ENCODE data around the gene DACT2. TPM values are rescaled to one million over a fixed set of nuclear protein-coding genes. Genes with fewer than 3 reads are reported as not detected.

Gene DACT2
- total and polyA plus RNA-seq, 10 of the 15 experiments (the other 5 are each of a cell fraction or from before 2014, with no cell fraction given) = not detected

DNA sequence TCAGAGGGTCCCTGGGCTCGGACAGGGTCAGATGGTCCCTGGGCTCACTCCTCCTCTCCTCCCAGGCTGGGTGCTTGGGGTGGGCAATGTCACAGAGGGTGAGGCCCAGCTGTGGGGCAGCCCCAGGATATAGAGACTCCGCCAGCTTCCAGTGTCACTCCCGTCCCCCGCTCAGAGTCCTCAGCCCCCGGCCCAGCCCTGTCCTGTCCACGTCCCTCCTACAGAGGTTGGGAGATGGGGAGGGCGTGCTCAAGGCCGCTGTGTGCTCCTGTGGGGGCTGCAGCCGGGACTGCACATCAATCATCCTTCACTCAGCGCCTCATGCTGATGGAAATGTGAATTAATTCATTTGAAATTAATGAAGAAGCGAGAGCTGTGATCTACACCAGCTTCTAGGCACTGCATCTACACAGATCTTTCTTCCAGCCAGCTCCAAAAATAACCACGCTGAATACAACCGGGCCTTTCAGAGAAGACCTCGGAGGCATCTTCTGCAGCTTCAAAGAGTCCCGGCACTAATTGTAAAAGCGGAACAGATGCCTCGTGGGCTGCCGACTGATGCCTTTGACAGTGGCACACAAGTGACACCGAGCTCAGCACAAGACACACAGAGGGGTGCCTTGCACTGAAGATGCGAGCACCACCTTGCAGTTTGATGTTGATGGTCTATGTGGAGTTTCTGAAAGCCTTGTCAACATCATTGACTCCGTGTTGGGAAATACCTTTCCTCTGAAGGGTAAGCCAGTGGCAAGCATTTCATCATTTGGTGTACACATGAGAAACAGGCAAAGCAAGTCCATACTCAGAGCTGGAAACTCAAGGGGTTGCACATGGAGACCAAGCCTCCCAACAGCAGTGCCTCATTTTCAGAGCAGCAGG lies 39.3 kb downstream of the DACT2 start (continued):
- TF ChIP-seq ZNF384 (IDR thresholded peaks at IDR 0.05; ENCODE audit: borderline replicate concordance, low read depth, low read length) (no peak), MEF2B (IDR thresholded peaks at IDR 0.05; ENCODE audit: partially characterized antibody, poor library complexity, severe bottlenecking) (no peak), HDAC6 (IDR thresholded peaks at IDR 0.05; ENCODE audit: unreplicated experiment) (no peak), ZSCAN29 (IDR thresholded peaks at IDR 0.05) (no peak), FOS (IDR thresholded peaks at IDR 0.05; ENCODE audit: borderline replicate concordance, extremely low read depth, insufficient read length) (no peak), HDAC2 (IDR thresholded peaks at IDR 0.05) (no peak)
- TF ChIP-seq, protein P1, sequence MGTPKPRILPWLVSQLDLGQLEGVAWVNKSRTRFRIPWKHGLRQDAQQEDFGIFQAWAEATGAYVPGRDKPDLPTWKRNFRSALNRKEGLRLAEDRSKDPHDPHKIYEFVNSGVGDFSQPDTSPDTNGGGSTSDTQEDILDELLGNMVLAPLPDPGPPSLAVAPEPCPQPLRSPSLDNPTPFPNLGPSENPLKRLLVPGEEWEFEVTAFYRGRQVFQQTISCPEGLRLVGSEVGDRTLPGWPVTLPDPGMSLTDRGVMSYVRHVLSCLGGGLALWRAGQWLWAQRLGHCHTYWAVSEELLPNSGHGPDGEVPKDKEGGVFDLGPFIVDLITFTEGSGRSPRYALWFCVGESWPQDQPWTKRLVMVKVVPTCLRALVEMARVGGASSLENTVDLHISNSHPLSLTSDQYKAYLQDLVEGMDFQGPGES (IDR thresholded peaks at IDR 0.05) = no peak

DNA sequence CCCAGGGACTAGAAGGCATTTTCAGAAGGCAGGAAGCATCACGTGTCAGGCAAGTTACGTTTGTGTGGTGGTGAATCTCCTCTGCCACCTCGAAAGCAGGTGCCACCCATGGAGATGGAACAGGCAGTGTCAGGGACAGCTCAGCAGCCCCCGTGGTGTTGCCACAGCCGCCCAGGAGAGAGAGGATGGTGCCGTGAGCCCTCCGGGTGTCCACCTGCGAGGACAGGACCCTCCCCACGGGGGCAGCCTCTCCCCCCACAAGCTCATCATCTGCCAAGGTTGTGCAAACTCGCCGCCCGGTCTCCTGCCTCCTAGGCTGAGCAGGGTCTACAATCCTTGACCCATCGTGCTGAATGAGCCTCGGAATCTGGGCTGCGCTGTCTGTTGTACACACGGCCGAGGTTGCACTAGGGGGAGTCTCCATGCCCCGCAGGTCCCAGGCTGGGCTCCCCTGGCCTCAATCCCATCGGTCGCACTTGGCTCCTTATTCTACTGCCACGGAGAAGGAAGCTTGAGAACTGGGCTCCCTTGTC lies 40.1 kb downstream of the DACT2 start:
- Histone ChIP-seq H3K27ac (ENCODE audit: control insufficient read depth, insufficient read depth) (no peak overlapping the region), H2AFZ (ENCODE audit: control insufficient read depth, low read depth, low read length) (no peak overlapping the region), H3K4me1 (ENCODE audit: control insufficient read depth, insufficient read depth, low read length) (no peaks in the 10 kb centered on the region), H3K9me3 (replicated peaks; ENCODE audit: control insufficient read depth, insufficient read depth, low read length) (no peaks in the 10 kb centered on the region; the same call in 2 of the 3 replicates), H3K9ac (ENCODE audit: control insufficient read depth, insufficient read depth, low read length) (no peak overlapping the region), H3K79me2 (ENCODE audit: control insufficient read depth, insufficient read depth, low read length) (no peaks in the 10 kb centered on the region), H3K4me2 (ENCODE audit: control insufficient read depth, insufficient read depth) (no peak overlapping the region), H3K4me3 (no peak overlapping the region), H3K27me3 (replicated peaks in 1 of 2; ENCODE audit: control insufficient read depth in 2 of 2, insufficient read depth in 2 of 2, low read length in 1 of 2) (no peaks in the 10 kb centered on the region), H4K20me1 (ENCODE audit: control insufficient read depth, insufficient read depth) (no peaks in the 10 kb centered on the region), H3K36me3 (ENCODE audit: control insufficient read depth in 2 of 2, insufficient read depth in 2 of 2, low read length in 1 of 2) (no peaks in the 10 kb centered on the region)
- SMC1A ChIA-PET (ENCODE audit: uncharacterized antibody, unreplicated experiment) = no interaction called here
- RAD21 ChIA-PET (ENCODE audit: unreplicated experiment) = no interaction called here
- no TSS peak for BruUV-seq (replicated peaks)
- WGBS (ENCODE audit: insufficient coverage, insufficient replicate concordance, low lambda C conversion rate, missing lambda C conversion rate) = 37% methylated on average over 21 of the region's 21 CpGs
- DNase-seq (ENCODE audit: low read depth, low spot score) (no peak), ATAC-seq (no peak), FAIRE-seq (no peak)
- CTCF ChIA-PET = no interaction called here
- intact Hi-C loops (cut with micrococcal nuclease; ENCODE audit: unreplicated experiment) (no loop called here), in situ Hi-C loops (cut with MboI) (no loop called here)
- POLR2A ChIA-PET = no interaction called here
- TF ChIP-seq CHD4 (IDR thresholded peaks at IDR 0.05) (no peak), NR2F1 (conservative IDR thresholded peaks at IDR 0.05) (no peak), SIN3A (IDR thresholded peaks at IDR 0.05; ENCODE audit: low read depth, low read length) (no peak), FOXM1 (IDR thresholded peaks at IDR 0.05; ENCODE audit: low read depth, low read length) (no peak), BRCA1 (IDR thresholded peaks at IDR 0.05; ENCODE audit: low read depth, low read length) (no peak), ATF7 (IDR thresholded peaks at IDR 0.05; ENCODE audit: low read depth) (no peak), BHLHE40 (IDR thresholded peaks at IDR 0.05; ENCODE audit: borderline replicate concordance in 1 of 2, low read depth in 2 of 2, low read length in 1 of 2) (no peak)
- TF ChIP-seq, protein P2, sequence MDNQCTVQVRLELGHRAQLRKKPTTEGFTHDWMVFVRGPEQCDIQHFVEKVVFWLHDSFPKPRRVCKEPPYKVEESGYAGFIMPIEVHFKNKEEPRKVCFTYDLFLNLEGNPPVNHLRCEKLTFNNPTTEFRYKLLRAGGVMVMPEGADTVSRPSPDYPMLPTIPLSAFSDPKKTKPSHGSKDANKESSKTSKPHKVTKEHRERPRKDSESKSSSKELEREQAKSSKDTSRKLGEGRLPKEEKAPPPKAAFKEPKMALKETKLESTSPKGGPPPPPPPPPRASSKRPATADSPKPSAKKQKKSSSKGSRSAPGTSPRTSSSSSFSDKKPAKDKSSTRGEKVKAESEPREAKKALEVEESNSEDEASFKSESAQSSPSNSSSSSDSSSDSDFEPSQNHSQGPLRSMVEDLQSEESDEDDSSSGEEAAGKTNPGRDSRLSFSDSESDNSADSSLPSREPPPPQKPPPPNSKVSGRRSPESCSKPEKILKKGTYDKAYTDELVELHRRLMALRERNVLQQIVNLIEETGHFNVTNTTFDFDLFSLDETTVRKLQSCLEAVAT (IDR thresholded peaks at IDR 0.05) = no peak
- TF ChIP-seq, protein P1 (IDR thresholded peaks at IDR 0.05) = no peak
